MV-4-11 (cell line): ENCODE measurements around the gene EXO1.
A peak's percentile ranks its signal among the peaks of the same experiment; 100 is the strongest.

Experiments used
- DNase-seq: peaks from one replicate; lab custom pipeline; 2025; lab: John Stamatoyannopoulos, UW

EXO1 gene

DNA sequence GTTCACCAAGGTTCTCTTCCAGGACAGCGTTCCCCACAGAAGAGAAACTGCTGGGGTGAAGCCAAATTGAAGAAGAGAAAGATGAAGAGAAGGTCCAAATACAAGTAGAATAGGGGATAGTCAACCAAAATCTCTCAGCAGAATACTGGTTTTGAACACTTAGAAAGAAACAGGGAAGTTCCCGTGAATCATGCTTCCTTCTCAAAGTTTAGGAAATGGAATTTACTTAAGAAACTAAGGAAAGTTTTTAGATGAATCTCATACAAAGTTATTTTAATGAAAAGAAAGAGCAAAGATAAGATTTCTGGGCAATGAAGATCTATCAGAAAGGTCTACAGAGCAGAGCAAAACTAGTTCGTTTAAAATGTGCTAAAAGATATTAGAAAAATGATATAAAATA lies 43.3 kb downstream of the EXO1 start:
- DNase-seq = no peak

DNA sequence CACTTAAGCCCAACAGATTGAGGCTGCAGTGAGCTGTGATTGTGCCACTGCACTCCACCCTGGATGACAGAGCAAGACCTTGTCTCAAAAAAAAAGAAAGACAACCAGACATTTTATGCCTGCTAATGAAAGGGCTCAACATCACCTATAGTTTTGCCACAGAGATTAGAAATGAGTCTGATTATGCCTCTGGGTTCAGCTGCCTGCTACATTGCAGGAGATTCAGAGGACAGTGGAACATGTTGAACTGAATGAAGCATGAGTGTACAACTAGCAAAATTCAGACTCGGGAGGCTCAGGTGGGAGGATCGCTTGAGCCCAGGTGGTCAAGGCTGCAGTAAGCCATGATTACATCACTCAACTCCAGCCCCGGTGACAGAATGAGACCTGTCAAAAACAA lies 46.0 kb downstream of the EXO1 start:
- no peak for DNase-seq

DNA sequence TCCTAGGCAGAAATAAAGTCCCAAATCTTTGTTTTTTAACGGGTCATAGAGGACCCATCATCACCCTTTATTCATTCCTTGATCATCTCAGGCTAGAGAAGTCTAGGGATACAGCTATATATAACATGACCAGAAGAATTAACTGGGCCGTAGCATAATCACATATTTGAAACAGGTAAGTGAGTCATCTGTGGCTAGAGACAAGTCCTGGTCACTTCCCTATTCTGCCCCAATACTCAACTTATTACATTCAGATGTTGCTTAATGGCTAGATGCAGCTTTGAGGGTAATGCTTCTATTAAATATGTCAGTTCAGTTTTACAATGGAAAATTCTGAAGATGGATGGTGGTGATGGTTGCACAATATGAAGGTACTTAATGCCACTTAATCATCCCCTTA lies 47.0 kb downstream of the EXO1 start:
- DNase-seq = peak; percentile 50

DNA sequence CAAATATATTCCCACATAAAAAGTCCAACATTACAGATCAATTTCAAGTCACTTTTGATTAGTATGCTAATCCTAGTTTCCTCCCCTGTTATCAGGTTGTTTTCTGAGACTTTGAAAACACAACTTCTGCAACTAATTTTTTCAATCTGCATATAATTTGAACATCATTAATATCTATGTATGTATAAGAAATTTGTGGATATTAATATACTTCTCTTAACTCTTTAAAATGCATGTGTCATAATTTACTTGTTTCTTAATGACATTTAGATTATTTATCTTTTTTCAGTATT lies 48.6 kb downstream of the EXO1 start:
- no peak for DNase-seq

DNA sequence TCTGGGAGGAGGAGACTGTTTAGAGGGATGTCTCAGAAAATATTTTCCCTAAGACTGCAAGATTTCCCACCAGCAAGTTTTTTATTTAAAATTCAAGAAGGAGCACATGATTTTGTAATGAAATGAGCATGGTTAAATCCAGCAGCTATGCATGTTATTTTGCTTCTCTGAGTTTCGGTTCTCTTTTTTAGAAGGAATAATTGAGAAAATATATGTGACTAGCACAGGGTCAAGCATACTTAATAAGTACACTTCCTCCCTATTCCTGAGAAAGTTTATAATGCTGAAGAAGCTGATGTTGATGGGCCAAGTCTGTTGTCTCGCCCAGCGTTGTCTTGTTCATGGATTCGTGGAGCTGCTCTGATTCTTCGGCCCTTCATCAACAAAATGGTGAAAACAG lies 51.2 kb downstream of the EXO1 start:
- peak; percentile 79 for DNase-seq

DNA sequence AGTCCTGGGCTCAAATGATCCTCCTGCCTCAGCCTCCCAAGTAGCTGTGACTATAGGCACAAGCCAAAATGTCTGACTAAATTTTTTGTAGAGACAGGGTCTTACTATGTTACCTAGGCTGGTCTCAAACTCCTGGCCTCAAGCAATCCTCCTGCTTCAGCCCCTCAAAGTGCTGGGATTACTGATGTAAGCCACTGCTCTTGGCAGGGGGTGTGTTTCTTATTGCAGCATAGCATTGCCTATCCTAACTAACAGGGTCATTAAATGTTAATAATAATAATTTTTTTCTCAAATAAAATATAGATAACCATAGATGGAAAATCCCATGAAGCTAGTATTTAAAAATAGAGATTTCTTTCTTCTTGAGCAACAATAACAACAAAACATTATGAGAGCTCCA lies 52.4 kb downstream of the EXO1 start:
- no peak for DNase-seq

DNA sequence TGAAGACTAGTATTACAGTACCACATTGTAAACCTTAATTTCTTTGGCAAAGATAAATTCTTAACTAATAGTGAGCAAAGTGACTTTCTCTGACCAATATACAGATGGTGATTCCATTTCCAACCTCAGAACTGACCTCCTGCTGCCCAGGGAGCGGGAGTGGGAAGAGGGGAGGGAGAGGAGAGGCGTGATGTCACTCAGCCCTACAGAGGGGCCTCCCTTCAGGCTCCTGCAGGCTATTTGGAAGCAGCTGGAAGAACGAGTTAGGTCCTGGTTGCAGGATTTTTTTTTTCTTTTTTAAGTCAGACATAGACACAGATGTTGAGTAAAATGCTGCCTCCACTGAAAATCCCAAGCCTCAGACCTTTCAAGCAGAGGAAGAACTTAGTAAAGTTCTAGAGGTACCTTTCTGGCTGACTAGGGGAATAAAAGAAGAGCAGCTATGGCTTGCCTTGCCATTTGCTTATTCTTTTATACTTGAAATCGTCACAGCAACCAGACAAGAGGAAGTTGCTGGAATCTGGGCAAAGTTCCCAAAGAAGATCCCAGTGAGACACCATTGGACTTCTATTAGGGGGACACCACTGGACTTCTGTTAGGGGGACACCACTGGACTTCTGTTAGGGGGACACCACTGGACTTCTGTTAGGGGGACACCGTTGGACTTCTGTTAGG lies 54.5 kb downstream of the EXO1 start:
- no peak for DNase-seq

DNA sequence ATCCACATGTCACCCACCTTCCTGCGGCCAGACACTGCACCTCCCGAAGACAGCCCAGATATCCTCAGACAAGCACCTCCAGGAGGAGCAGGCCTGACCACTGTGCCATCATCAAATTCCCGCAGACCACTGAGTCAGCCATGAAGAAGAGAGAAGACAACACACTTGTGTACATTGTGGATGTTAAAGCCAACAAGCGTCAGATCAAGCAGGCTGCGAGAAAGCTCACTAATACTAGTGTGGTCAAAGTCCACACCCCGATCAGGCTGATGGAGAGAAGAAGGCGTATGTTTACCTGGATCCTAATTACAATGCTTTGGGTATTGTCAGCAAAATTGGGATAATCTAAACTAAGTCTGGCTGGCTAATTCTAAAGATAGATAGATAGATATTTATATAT lies 68.2 kb downstream of the EXO1 start:
- no peak for DNase-seq

DNA sequence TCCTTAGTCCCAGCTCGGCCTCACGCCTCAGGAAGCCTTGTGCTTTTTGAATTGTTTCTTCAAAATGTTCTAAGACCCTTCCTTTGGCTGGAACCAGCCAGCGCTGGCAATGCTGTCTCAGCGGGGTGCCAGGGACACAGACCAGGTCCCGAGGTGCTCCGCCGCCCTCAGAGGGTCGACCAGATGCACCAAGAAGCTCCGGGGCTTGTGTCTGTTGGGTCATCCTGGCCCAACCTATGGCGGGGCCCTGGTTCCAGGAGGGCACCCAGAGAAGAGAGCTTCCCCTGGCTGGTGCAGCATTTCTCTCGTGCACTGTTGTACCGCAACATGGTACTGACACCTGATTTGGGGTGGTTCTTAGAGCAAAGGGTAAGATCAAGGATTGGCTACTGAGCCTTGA lies 69.5 kb downstream of the EXO1 start:
- no peak for DNase-seq

DNA sequence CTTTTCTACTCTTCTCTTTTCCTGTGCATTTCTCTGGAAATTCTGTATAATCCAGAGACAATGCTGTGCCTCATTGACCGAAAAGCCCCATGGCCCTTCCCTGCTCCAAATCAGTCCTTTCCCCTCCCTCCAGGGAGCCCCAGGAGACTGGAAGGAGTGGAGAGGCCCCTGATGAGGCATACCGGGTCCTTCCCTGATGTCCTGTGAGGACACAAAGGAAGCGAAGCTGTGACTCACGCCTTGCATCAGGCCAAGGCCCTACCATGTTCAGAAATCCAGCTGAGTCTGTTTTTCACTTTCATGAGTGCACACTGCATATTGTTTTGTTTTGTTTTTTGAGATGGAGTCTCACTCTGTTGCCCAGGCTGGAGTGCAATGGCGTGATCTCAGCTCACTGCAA lies 70.9 kb downstream of the EXO1 start:
- peak; percentile 69 for DNase-seq

DNA sequence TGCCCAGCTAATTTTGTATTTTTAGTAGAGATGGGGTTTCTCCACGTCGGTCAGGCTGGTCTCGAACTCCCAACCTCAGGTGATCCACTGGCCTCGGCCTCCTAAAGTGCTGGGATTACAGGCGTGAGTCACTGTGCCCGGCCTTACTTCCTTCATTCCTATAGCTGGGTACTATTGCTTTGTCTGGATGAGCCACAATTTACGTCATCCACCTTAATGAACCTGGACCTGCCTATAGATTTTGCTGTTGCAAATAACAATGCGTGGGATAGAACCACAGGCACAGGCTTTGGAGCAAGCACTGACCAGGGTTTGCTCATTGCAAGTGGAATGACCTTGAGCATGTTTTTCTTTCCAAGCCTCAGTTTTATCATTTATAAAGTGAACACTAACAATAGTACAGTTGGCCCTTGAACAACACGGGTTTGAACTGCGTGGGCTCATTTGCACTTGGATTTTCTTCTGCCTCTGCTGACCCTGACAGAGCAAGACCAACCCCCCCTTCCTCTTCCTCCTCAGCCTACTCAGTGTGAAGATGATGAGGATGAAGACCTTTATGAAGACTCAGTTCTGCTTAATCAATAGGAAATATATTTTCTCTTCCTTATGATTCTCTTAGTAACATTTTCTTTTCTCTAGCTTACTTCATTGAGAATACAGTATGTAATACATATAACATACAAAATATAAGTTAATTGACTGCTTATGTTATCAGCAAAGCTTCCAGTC lies 76.2 kb downstream of the EXO1 start:
- DNase-seq = no peak

DNA sequence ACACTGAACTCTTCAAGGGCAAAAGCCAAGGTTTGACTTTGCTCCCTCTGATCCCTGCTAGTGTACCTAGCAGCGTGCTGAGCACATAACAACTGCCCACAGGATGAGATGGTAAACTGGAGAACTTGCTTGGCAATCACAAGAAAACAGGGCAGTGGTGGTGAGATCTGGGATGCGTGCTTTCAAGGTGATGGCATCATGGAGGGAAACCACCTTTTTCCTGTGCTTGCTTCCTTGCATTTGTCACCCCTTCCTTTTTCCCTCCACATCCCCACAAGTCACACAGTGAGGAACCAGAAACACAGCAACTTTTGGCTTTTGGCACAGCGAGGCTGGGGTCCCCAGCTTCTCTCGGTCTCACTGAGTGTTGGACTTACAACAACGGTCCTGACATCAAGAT lies 78.1 kb downstream of the EXO1 start:
- DNase-seq = no peak

DNA sequence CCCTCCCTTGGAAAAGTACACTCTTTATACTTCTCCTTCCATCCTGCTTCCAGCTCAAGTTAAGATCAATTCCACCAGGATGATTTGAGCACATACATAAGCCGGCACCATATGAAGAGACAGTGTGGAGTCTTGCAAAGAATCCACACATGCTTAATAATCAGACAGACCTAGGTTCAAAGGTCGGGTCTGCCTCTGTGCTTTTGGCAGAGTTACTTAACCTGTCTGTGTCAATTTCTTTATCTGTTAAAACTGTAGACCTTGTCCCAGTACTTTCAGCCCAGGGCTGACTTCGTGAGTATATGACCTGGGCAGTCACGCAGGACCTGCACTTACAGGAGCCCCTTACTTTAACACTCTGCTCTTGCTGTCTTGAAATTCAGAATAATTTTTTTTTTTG lies 79.3 kb downstream of the EXO1 start:
- no peak for DNase-seq

DNA sequence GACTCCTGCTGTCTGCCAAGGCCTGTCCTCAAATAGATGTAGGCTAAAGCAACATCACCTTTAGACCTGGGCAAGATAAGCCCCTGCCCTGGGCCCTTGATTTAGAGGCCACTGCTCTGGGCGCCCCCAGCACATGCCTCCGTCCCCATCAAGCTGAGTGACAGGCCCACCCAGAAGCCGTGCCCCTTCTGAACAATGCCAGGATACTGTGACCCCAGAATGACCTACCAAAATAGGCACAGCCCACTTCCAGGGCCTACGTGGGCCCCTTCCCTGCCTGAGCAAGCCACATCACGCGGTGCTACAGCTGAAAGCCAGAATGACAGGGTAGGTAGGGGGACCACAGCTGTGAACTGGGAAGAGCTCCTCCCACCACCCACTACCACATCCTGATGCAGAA lies 84.8 kb downstream of the EXO1 start:
- DNase-seq = no peak

DNA sequence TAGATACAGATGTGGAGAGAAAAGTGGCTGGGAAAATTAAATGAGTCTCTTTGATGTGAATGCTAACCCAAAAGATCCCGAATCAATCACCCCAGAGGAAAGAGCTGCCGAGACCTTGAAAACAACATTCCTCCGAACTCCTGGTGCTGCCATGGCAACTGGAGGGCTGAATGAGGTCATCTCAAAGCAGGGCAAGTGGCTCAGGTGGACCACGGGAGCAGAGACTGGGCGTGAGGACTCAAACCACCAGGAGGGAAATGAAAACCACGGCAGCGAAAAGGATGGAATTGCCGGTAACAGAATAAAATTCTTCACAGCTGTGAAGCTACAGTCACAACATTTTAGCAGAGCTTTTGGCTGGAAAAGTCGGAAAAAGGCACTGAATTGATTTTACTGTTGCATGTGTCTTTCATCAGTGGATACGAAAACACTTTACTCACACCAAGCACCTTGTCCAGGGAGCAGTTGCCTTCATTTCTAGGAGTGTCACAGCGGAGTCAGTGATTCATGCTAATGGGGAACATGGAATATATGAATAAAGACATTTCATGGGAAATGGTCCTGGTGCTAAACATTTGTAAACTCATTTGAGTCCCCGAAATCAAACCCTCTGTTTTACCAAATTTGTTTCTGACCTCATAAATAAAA lies 86.3 kb downstream of the EXO1 start:
- DNase-seq = no peak

DNA sequence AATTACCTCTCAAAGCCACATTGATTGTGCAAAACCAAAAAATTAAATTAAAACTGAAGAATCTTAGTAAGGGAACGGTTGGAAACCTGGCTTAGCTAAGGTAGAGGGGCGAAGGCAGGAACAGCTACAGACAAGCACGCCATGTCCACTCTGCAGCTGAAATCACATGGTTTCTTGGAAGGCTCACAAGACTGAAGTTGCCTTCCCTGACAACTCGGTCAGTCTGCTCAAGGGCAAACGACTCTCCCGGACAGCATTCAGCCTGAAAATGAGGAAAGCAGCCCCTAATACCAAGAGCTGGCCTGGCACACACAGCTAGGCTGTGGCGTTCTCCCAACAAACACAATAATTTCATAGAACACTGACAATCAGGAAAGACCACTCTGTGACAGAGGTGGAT lies 86.9 kb downstream of the EXO1 start:
- no peak for DNase-seq
